Stimulated activated CD4-positive, alpha-beta T cell treated with anti-CD3 and anti-CD28 coated beads, TNF-alpha, amount 100 ng/mL, for 4 hours (primary cell): ENCODE results near the gene RBFOX2.
"Not testable (repeated sequence)": the region's sequence is repeated elsewhere in the genome, so short reads cannot be mapped to it uniquely, and the experiment has no call there.

Source experiments
- DNase-seq, 3 experiments: peaks; one replicate each; pipeline ENCODE4 v3.0.0-alpha.2; 2020; ENCODE audit warnings: low read depth in 3 of 3

The RBFOX2 gene

DNA sequence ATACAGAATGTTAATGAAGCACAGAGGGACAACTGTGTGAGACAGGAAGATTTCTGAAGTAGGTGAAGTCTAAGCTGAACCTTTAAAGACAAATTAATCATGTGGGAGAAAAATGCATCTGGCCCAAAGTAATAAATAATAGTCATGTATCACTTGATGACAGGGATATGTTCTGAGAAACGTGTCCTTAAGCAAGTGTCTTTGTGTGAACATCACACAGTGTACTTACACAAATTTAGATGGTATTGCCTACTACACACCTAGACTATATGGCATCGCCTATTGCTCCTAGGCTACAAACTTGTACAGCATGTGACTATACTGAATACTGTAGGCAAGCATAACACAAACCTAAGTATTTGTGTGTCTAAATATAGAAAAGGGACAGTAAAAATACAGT is 198.3 kb downstream of the RBFOX2 start:
- no peak for DNase-seq

DNA sequence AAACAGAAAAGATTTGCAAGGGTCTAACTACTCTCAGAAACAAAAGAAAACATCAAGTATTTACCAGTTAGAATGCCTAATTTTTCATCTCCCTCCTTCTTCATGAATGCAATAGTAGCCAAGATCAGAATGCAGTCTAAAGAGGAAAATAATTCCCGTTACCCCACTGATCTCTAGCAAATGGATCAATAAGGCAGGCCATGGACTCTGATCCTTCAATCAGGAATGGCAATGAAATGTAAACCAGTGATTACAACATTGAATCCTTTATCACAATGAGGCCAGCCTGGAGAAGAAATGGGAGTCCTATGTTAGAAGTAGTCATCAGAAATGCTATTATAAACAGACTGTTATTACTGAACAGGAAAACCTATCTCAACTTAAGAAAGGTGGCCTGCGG is 204.4 kb downstream of the RBFOX2 start:
- no peak for DNase-seq

DNA sequence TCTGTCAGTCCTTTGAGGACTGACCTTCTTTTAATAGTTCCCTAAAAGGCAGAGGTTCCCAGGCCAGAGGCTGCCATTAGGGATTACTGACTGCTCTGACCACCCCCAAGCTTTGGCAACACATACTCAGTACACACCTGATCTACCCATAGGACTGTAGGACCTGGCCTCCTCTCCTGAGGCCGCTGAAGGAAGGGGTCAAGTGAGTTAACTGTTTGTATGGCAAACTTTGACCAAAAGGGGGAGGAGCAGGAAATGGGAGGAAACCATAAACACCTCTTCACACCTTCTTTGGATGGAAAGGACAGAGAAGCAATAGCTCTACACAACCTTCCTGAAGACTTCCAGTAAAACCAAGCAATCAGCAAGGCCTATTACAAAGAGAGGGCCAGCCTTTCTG is 207.0 kb downstream of the RBFOX2 start:
- DNase-seq = no peak

DNA sequence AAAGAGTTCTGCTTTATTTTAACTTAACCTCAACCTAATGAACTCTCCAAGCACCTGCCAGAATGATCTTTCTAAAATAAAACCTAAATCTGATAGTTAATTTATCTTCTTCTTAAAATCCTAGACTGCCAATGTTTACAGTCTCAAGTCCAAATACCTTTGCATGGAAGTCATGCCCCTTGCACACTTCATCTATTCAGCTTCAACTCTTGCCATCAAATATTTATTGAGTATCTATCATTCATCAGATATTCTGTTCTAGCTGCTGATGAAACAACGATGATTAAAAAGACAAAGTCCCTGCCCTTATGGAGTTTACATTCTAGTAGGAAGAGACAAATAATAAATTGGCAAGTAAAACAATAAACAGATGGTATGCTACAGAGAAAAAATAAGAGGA is 209.2 kb downstream of the RBFOX2 start:
- DNase-seq = no peak

DNA sequence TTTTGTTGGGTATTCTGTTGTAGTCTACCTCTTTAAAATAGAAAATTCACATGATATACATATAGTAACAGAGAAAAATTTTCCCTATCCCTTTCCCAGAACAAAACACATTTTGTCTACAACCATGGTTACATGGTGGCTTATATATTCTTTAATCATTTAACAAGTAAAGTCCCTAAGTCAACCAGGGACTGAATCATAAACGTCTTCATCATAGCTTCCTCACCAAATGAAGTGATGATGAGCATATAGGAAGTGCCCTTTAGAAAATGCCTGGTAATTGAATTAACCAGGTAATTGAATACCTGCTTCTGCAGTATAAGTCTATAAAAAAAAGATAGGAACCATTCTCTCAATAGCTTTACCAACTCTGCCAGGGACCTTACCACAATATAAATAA is 209.7 kb downstream of the RBFOX2 start:
- no peak for DNase-seq

DNA sequence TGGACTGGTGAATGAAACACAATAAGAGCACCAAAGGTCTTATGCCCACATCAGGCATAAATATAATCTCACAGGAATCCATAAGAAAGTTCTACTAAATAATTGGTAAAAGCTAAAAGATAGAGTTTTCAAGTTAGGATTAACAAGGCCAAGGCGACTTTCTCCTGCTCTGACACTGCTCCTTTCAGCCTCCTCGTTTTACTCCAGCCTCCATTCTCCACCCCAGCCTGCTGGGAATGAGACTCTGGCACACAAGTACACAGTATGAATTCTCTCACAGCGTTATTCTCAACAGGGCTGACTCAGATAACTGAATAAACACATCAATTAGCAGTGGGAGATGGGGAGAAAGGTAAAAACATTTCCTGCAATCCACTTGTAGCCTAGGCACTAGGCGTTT is 216.0 kb downstream of the RBFOX2 start:
- DNase-seq = no peak

DNA sequence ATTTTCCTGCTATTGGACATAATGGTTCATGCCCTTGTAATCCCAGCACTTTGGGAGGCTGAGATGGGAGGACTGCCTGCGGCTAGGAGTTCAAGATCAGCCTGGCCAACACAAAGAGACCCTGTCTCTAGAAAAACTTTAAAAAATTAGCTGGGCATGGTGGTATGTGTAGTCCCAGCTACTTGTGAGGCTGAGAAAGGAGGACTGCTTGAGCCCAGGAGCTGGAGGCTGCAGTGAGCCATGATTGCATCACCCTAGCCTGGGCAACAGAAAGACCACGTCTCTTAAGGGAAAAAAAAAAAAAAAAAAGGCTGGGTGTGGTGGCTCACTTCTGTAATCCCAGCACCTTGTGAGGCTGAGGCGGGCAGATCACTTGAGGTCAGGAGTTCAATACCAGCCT is 217.0 kb downstream of the RBFOX2 start:
- DNase-seq = no peak

DNA sequence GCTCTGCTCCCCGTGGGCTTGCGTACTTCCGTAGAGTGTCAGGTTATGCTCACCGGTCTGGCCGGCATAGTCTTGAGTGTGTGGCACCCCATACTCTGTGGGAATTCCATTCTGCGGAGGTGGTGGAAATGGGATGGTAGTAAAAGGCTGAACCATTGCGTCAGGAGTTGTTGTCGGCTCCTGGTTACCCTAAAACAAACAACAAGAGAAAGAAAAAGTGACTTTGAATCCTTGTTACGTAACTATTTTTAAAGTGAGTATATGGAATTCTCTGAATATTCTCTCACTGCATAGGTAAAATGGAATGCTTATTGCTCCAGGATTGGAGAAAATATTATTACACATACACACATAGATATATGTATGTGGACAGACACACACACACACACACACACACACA is 218.8 kb downstream of the RBFOX2 start:
- DNase-seq = no peak

DNA sequence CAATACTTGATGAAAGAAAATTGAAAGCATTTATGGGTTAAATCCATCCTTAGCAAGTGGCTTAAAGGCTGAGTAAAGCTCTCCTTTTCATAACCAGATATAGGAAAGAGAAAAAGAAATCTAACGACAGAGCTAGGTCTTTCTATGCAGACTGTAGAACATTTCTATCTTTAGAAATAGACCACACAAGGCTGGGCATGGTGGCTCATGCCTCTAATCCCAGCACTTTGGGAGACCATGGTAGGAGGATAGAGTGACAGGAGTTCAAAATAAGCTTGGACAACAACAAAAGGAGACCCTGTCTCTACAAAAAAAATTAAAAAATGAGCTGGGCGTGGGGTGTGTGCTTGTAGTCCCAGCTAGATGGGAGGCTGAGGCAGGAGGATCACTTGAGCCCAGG is 220.2 kb downstream of the RBFOX2 start:
- no peak for DNase-seq

DNA sequence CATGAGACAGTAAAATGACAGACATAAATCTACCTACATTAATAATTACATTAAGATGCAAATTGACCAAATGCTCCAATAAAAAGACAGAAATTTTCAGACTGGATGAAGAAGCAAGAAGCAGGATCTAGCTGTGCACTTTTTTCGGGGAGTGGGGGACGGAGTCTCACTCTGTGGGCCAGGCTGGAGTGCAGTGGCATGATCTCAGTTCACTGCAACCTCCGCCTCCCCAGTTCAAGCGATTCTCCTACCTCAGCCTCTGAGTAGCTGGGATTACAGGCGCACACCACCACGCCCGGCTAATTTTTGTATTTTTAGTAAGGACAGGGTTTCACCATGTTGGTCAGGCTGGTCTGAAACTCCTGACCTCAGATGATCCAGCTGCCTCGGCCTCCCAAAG is 222.0 kb downstream of the RBFOX2 start:
- not testable (repeated sequence) for DNase-seq

DNA sequence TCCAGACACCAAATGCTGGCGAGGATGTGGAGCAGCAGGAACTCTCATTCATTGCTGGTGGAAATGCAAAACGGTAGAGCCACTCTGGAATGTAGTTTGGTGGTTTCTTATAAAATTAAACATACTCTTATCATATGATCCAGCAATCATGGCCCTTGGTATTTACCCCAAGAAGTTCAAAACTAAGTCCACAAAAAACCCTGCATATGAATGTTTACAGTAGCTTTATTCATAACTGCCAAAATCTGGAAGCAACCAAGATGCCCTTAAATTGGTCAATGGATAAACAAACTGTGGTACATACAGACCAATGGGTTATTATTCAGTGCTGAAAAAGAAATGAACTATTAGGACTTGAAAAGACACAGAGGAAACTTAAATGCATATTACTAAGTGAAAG is 223.2 kb downstream of the RBFOX2 start:
- DNase-seq = no peak

DNA sequence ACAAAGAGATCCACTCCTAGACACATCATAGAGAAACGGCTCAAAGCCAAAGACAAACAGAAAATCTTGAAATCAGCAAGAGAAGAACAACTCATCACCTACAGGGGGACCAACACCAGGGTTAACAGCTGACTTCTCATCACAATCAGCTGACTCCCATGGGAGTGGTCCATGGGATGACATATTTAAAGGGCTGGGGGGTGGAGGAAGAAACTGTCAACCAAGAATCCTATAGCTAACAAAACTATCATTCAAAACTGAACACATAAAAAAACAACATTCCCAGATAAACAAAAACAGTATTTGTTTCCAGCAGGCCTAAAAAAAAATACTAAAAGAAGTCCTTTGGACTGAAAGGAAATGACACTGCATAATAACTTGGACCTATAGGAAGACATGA is 224.2 kb downstream of the RBFOX2 start:
- no peak for DNase-seq

DNA sequence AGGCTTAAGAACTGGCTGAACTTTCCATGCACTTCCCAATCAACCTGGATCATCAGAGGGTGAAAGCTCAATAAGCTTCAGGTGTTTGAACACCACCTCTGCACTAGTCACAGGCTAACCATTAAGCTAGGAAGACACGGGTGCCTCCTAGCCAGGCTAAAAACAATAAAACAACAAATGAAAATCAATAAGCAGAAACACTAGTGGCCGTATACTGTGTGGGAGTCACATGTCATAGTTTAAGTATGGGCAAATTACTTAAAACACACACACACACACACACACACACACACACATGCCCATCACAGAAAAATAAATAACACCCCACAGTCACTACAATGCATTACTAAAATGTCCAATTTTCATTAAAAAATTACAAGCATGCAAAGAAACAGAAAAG is 225.7 kb downstream of the RBFOX2 start:
- no peak for DNase-seq

DNA sequence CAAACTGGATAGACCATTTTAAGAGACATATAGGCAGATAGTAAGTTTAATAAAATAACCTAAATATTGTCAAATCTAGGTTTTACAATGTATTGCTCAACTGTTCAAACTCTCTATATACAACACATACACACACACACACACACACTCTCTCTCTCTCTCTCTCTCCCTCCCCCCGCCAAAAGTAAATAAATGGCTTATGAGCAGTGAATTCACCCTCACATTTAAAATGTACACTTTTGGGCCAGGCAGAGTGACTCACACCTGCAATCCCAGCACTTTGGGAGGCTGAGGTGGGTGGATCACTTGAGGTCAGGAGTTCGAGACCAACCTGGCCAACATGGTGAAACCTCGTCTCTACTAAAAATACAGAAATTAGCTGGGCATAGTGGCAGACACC is 227.3 kb downstream of the RBFOX2 start:
- DNase-seq = not testable (repeated sequence)

DNA sequence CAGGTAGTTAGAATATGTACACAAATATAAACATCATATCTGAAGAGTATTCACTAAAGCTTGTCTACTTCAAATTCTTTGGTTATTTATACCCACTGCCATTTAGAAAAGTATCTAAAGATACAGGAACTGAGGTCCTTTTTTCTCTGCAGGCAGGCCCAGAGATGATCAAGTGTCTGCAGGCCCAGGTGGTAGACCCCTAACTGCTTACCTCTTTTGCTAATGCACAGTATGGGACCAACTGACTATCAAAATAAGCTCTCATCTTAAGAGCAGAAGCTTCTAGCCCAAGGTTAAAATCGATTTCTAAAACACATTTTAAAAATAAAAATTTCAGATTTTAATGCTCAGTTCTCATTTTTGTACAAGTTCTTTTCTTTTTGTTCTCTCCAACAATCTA is 229.5 kb downstream of the RBFOX2 start:
- no peak for DNase-seq

DNA sequence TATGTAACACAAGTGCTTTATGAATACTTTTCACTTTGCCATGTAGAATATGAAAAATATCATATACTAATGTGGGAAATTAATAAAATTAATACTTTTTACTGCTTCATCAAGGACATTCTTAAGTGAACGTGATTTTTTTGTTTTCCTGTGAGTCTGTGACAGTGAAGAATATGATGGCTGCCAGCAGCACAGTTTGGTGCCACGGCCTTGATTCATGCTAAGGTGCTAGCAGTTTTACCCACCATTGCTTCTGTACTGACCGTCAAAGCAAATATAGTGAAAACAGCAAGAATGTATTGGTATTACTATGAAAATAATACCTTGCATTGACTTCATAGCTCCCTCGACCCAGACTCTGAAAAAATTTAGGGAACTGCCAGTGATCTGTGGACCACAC is 231.2 kb downstream of the RBFOX2 start:
- DNase-seq = no peak

DNA sequence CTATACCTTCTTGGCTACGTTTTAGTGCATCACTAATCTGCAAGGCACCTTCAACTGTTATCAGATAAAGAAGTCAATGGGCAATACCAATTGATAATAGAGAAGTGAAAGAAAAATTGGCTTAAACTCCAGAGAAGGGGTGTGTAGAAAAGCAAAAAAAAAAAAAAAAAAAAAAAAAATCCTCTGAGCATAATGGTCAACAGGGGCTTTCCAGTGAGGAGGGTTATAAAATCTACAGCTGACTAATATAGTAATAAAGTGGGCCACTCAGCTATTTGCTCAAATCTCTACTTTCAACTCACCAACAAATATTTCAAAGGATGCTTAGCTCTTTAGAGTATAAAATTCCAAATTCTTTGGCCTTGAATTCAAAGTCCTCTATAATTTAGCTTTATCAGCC is 233.1 kb downstream of the RBFOX2 start:
- DNase-seq = no peak

DNA sequence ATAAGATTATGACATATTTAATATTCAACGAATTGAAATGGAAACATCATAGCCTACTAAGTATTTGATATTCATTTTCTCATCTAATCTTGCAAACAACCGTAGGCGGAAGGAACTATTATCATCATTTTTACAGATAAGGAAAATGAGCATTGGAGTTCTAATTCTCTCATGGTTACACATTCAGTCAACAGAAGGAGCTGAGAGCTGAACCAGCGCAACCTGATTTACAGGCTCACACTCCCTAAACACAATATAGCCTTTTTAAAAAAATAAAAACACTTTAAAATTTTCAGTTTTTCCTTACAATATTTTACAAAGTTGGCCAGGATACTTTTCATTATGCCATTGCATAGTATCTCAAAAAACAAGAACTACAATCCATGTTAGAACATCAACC is 236.1 kb downstream of the RBFOX2 start:
- no peak for DNase-seq

DNA sequence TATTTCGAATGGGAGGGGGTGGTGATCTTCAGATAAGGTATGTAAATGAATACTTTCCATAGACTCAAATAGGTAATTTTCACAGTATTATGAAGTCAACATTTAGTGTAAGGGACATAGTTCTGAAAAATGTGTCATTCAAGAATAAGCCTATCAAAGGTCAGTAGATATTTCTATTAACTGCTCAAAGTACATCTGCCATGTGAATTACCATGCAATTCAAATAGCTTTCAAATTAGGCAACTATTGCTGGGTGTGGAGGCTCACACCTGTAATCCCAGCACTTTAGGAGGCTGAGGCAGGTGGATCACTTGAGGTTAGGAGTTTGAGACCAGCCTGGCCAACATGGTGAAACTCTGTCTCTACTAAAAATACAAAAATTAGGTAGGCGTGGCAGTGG is 236.8 kb downstream of the RBFOX2 start:
- DNase-seq = not testable (repeated sequence)

DNA sequence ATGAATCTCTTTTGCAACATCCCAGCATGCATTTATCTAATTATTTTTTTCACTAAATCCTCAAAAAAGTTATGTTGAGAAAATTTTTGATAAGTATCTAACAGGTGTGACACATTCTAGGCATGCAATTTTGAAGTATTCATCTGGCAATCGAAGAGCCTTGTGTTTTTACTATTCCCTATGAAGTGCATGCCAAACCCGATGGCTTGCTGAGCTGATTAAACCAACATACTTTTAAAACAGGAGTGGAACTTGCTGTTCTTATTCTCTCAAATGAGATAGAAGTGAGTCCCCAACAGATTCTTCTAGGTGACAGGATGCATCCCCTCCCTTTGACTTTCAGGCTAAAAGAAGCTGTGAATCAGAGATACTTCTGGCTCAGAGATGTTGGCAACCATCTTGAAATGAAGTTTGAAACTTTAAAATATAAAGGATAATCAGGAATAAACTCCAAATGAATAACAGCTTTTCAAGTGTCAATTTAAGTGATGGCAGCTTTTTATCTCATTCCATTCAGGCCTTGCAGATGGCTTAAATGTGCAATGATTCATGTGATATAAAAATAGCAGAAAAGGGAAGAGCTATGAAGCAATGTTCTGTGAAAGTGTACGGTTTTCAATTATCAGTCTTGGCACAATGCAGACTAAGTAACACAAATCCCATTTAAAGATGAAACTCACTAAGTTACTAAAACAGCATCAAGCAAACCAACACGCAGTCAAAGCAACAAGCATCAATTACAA is 243.3 kb downstream of the RBFOX2 start:
- no peak for DNase-seq

DNA sequence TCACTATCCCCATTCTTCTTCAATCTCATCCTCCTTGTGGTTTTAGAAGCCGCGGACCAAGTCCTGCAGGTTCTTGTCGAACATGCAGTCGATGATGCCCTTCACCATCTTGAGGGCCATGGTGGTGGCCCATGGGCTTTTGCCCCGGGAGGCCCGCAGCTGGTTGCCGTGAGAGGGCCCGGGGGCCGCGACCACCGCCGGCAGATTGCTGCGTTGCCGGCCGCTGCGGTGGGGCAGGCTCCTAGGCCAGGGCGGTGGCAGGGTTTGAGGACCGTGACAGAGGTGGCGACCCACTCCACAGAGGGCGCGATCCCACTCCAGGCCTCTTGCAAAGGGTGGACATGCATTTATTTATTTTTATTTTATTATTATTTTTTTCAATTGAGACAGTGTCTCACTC is 244.0 kb downstream of the RBFOX2 start:
- DNase-seq = no peak

DNA sequence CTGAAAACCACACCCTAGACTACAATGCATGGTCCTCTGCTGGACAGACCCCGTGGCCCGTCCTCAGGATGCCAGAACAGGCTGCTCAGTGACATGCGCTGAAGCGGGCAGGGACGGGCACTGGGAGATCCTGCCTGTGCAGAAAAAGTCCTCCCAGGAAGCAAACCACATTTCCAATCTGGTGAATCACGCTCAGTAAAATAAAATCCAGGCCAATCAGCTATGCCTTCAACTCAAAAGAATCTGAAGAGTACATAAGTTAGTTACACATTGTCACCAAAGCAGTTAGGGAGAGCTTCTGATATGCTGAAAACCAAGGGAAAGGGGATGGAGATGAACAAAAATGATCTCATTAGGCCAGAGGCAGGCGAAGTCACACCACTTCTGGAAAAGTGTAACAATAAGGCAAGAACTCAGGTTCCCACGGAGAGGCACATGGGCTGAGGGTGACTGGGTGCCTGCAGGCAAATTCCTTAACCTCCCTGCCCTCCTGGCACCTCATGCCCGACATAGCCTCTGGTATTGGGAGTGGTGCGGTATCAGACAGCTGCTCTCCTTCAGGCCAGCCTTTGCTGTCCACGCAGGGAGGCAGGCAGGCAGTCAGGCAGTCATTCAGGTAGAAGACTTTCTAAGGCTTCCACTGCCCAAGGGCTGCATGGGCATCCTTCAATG is 244.5 kb downstream of the RBFOX2 start:
- no peak for DNase-seq

DNA sequence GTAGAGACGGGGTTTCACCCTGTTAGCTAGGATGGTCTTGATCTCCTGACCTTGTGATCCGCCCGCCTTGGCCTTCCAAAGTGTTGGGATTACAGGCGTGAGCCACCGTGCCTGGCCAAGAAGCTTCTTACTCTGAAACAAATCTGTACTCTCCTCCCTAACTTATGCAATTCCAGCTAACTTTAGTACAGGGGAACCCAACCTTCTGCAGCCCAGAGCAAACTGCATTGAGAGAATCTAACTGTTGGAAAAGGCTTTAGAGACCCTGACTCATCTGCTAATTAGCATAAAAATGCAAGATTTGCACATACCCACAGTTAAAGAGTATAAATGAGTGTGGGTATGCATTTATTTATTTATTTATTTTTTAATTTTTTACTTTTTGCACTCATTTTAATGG is 246.1 kb downstream of the RBFOX2 start:
- no peak for DNase-seq

DNA sequence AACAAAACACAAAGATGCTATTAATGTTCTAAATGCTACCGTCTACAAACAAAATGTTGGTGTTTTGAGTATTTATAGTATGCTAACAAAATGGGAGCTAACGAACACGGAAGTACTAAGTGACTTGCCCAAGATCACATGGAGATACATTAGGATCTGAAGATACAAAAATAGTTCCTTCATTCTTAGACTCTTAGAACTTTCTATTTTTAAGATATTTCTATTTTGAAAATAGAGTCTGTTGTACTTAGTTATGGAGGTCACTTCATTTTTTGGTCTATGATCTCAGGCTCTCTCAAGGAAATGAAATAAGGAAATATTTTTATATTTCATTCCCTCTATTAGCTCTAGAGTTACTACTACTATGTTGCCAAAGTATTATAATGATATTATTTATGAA is 246.7 kb downstream of the RBFOX2 start:
- no peak for DNase-seq
